Measurements from ENCODE around the gene TRAPPC2. TPM values are rescaled to one million over a fixed set of nuclear protein-coding genes. Genes with fewer than 3 reads are reported as not detected.

The TRAPPC2 gene
- total and polyA plus RNA-seq, 2 of the 4 experiments (the other 2 are of a cell fraction): 11.3 to 13.8 TPM

DNA sequence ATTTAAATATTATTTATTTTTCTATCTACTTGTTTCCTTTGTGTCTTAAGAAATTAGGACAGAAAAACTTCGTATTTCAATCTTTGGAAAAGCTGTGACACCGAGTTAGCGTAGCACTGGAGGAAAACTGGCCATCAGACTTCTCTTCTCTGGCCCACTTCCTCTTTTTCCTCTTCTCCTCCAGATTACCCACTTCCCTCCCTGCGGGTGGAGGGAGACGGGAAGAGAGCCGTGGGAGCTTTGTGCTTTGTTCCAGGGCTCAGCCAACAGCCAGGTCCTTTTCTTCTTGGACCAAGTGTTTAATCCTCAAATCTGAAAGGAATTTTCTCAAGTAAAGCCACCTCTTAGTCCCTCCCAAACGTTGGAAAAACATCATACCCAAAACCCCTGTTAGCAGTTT, 29.9 kb upstream of the TRAPPC2 start:
- H2BK5ac ChIP-seq (ENCODE audit: low read depth, low read length, poor library complexity, severe bottlenecking): no peak overlapping the region
- no peak overlapping the region for H3K14ac ChIP-seq (replicated peaks; ENCODE audit: low read depth, low read length)
- H3K56ac ChIP-seq (ENCODE audit: extremely low read depth, insufficient read depth, low read length): no peak overlapping the region
- ATAC-seq (ENCODE audit: low read depth) (no peak), DNase-seq (no peak)
- intact Hi-C loops (cut with micrococcal nuclease) (no loop called here), in situ Hi-C loops (cut with MboI; ENCODE audit: low sequenced_read_pairs) (loop anchor here (10.0 kb wide), 1 partner anchor 261 kb away; the partner anchor contains the start of gene GEMIN8), dilution Hi-C loops (cut with HindIII; ENCODE audit: low sequenced_read_pairs, unreplicated experiment) (no loop called here)
- BruUV-seq (replicated peaks): no TSS peak
- H4K91ac ChIP-seq (ENCODE audit: insufficient read depth, low read depth, low read length): no peak overlapping the region
- no peaks in the 10 kb centered on the region for H3K9me1 ChIP-seq (ENCODE audit: insufficient read depth, low read length)
- no peak overlapping the region for H3K18ac ChIP-seq (ENCODE audit: low read depth, low read length)
- no peak overlapping the region for H3K4me3 ChIP-seq (ENCODE audit: insufficient read depth, low read depth, low read length)
- no peak overlapping the region for H2AFZ ChIP-seq (replicated peaks; ENCODE audit: low read length, poor library complexity)
- H3K4ac ChIP-seq (ENCODE audit: low read depth, low read length): no peak overlapping the region
- no peak overlapping the region for H4K5ac ChIP-seq (ENCODE audit: low read depth, low read length)
- WGBS, 2 experiments (ENCODE audit: extremely low coverage in 2 of 2, insufficient read length in 1 of 2): 100% methylated on average over 2 of the region's 7 CpGs; no CpG with 5 or more reads in 1 of the 2 experiments
- POLR2A ChIA-PET (ENCODE audit: unreplicated experiment): no interaction called here
- no peak overlapping the region for H2BK20ac ChIP-seq (ENCODE audit: low read depth, low read length)
- H3K23ac ChIP-seq (ENCODE audit: low read depth, low read length): no peak overlapping the region
- H2BK120ac ChIP-seq (ENCODE audit: low read depth, low read length): no peak overlapping the region
- H2AK9ac ChIP-seq (replicated peaks; ENCODE audit: low read depth, low read length, poor library complexity): no peak overlapping the region
- no peak overlapping the region for H3K4me2 ChIP-seq (ENCODE audit: low read depth, low read length)
- H3K4me1 ChIP-seq (ENCODE audit: control insufficient read depth, insufficient read depth, low read length): no peaks in the 10 kb centered on the region
- H3K27me3 ChIP-seq (ENCODE audit: control insufficient read depth, insufficient read depth, low read length): no peaks in the 10 kb centered on the region
- H2AK5ac ChIP-seq (ENCODE audit: low read depth, low read length): no peak overlapping the region
- H4K8ac ChIP-seq (ENCODE audit: low read depth in 2 of 2, low read length in 2 of 2): no peak overlapping the region
- no peak overlapping the region for H2BK15ac ChIP-seq (ENCODE audit: low read depth, low read length)
- CTCF ChIA-PET: no interaction called here
- no peak overlapping the region for H3K9ac ChIP-seq (ENCODE audit: low read depth, low read length)
- TF ChIP-seq, protein P1, sequence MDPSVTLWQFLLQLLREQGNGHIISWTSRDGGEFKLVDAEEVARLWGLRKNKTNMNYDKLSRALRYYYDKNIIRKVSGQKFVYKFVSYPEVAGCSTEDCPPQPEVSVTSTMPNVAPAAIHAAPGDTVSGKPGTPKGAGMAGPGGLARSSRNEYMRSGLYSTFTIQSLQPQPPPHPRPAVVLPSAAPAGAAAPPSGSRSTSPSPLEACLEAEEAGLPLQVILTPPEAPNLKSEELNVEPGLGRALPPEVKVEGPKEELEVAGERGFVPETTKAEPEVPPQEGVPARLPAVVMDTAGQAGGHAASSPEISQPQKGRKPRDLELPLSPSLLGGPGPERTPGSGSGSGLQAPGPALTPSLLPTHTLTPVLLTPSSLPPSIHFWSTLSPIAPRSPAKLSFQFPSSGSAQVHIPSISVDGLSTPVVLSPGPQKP (IDR thresholded peaks at IDR 0.05; ENCODE audit: borderline replicate concordance, low read depth, low read length): no peak
- no peak for TF ChIP-seq MXI1 (IDR thresholded peaks at IDR 0.05; ENCODE audit: borderline replicate concordance, low read depth, low read length)
- no peak for TF ChIP-seq RCOR1 (IDR thresholded peaks at IDR 0.05; ENCODE audit: insufficient replicate concordance, low read length)
- TF ChIP-seq, protein P2, sequence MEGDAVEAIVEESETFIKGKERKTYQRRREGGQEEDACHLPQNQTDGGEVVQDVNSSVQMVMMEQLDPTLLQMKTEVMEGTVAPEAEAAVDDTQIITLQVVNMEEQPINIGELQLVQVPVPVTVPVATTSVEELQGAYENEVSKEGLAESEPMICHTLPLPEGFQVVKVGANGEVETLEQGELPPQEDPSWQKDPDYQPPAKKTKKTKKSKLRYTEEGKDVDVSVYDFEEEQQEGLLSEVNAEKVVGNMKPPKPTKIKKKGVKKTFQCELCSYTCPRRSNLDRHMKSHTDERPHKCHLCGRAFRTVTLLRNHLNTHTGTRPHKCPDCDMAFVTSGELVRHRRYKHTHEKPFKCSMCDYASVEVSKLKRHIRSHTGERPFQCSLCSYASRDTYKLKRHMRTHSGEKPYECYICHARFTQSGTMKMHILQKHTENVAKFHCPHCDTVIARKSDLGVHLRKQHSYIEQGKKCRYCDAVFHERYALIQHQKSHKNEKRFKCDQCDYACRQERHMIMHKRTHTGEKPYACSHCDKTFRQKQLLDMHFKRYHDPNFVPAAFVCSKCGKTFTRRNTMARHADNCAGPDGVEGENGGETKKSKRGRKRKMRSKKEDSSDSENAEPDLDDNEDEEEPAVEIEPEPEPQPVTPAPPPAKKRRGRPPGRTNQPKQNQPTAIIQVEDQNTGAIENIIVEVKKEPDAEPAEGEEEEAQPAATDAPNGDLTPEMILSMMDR (conservative IDR thresholded peaks at IDR 0.05; ENCODE audit: low read depth, low read length): no peak
- TF ChIP-seq MAZ (IDR thresholded peaks at IDR 0.05; ENCODE audit: borderline replicate concordance, low read depth, low read length): no peak
- no peak overlapping the region for H3K27ac ChIP-seq (ENCODE audit: insufficient read depth, low read length)
- no peaks in the 10 kb centered on the region for H3K9me3 ChIP-seq (ENCODE audit: control insufficient read depth, insufficient read depth, low read length)
- H3K36me3 ChIP-seq (ENCODE audit: control insufficient read depth, insufficient read depth, low read length): peaks cover 27% of the 10 kb centered on the region
- no peaks in the 10 kb centered on the region for H3K79me1 ChIP-seq (ENCODE audit: low read depth in 1 of 2, low read length in 2 of 2)
- no peaks in the 10 kb centered on the region for H4K20me1 ChIP-seq (ENCODE audit: insufficient read depth, low read length)
